Prostate gland (tissue), 2 donors: ENCODE data around the gene TMPRSS11B. TPM values are rescaled to one million over a fixed set of nuclear protein-coding genes. Genes with fewer than 3 reads are reported as not detected.

Source experiments
- DNase-seq: peaks from one replicate; pipeline ENCODE4 v3.0.0-alpha.2; 2019; ENCODE audit warnings: low spot score
- H3K27ac ChIP-seq, 2 donors: fragments of 200-600 bp; sonication (generic); 2 replicates each; pipeline ENCODE4 v1.5.1; 2017 to 2019
- H3K27me3 ChIP-seq: fragments of 200-600 bp; sonication (generic); replicated peaks from 2 replicates; pipeline ENCODE4 v1.5.1; 2019; ENCODE audit not compliant: insufficient read depth
- H3K36me3 ChIP-seq, 2 donors: fragments of 200-600 bp; sonication (generic); 1 replicate in 1 of 2; 2 replicates in 1 of 2; pipeline versions ENCODE4 v1.5.1 to v1.8.1; 2017 to 2019
- H3K4me1 ChIP-seq: fragments of 200-600 bp; sonication (generic); replicated peaks from 2 replicates; pipeline ENCODE4 v1.5.1; 2019
- H3K4me3 ChIP-seq, 2 donors: fragments of 200-600 bp; sonication (generic); 2 replicates each; pipeline ENCODE4 v1.5.1; 2017 to 2019
- H3K9me3 ChIP-seq: fragments of 200-600 bp; sonication (generic); 2 replicates; pipeline ENCODE4 v1.5.1; 2017
- POLR2A ChIP-seq: fragments of 450-650 bp; IDR thresholded peaks from one replicate; pipeline ENCODE4 v1.6.1; 2016; ENCODE audit warnings: antibody characterized with exemption, mild to moderate bottlenecking
- POLR2AphosphoS5 ChIP-seq: sonication (generic); formaldehyde crosslinking; IDR thresholded peaks from one replicate; pipeline ENCODE4 v1.6.1; 2017; ENCODE audit warnings: antibody characterized with exemption
- WGBS: methylation state at CpG from one replicate; pipeline ENCODE4 v1.1.5; 2018; 5-methylcytosine and 5-hydroxymethylcytosine counted together
- intact Hi-C: fragments of 100-400 bp; cut with DNase I; formaldehyde crosslinking; loops from one replicate; pipeline ENCODE4 v1.14.2; 2022
- total RNA-seq, 2 donors: library from RNA; depleted of rRNA; stranded (reverse); fragments of >200 nt; gene quantifications; one replicate each; pipeline ENCODE4 v1.1.0, GENCODE V29; 2016
- TF ChIP-seq, protein P1 (sequence below), 4 experiments: fragments of 200-600 bp in 2 of 4; fragments of 450-650 bp in 2 of 4; sonication (generic) in 2 of 4; IDR thresholded peaks; 1 replicate in 3 of 4; 2 replicates in 1 of 4; pipeline ENCODE4 v1.5.1; 2016 to 2019; ENCODE audit warnings: antibody characterized with exemption in 4 of 4, mild to moderate bottlenecking in 2 of 4, moderate library complexity in 2 of 4

TMPRSS11B gene, protein sequence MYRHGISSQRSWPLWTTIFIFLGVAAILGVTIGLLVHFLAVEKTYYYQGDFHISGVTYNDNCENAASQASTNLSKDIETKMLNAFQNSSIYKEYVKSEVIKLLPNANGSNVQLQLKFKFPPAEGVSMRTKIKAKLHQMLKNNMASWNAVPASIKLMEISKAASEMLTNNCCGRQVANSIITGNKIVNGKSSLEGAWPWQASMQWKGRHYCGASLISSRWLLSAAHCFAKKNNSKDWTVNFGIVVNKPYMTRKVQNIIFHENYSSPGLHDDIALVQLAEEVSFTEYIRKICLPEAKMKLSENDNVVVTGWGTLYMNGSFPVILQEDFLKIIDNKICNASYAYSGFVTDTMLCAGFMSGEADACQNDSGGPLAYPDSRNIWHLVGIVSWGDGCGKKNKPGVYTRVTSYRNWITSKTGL
- not detected for total RNA-seq

DNA sequence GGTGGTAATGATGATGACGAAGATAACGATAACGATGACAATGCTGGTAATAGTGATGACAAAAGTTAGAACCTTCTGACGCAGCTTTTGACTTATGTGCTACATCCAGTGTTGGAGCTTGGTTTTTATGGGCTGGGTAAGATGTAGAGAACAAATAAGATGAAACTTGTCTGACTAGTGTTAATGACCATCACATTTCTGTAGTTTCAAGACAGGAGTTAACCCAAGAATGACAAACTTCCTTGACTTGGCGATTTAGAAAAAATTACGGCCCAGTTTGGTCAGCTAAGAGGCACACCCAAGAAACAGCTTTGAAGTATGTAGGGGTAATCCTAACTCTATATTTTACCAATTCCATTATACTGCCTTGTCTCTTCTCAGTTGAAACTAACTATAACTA lies at the start of gene TMPRSS11B:
TMPRSS11B (minus strand) TSS at position 101 of the 400 bp plus-strand sequence. CDS start 136 bp downstream, outside the sequence.
- TF ChIP-seq, protein P1, sequence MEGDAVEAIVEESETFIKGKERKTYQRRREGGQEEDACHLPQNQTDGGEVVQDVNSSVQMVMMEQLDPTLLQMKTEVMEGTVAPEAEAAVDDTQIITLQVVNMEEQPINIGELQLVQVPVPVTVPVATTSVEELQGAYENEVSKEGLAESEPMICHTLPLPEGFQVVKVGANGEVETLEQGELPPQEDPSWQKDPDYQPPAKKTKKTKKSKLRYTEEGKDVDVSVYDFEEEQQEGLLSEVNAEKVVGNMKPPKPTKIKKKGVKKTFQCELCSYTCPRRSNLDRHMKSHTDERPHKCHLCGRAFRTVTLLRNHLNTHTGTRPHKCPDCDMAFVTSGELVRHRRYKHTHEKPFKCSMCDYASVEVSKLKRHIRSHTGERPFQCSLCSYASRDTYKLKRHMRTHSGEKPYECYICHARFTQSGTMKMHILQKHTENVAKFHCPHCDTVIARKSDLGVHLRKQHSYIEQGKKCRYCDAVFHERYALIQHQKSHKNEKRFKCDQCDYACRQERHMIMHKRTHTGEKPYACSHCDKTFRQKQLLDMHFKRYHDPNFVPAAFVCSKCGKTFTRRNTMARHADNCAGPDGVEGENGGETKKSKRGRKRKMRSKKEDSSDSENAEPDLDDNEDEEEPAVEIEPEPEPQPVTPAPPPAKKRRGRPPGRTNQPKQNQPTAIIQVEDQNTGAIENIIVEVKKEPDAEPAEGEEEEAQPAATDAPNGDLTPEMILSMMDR (IDR thresholded peaks at IDR 0.05), result no peak
- TF ChIP-seq POLR2AphosphoS5 (no peak), POLR2A (no peak)
- Histone ChIP-seq H3K27ac (no peak within 1 kb of the TSS), H3K4me1 (no peaks in the 10 kb centered on the region), H3K27me3 (no peaks in the 10 kb centered on the region), H3K36me3 (no peaks in the 10 kb centered on the region), H3K9me3 (no peaks in the 10 kb centered on the region), H3K4me3 (no peak within 1 kb of the TSS)
- WGBS, result 83% methylated on average over 6 of the region's 6 CpGs
- intact Hi-C loops, result no loop called here
- DNase-seq, result no peak

GRCh38 chr4:68291256-68291655 lies 45.8 kb upstream of the TMPRSS11B start:
- Histone ChIP-seq H3K4me3 (no peak overlapping the region), H3K27ac (no peak overlapping the region), H3K36me3 (no peaks in the 10 kb centered on the region), H3K4me1 (no peaks in the 10 kb centered on the region), H3K27me3 (no peaks in the 10 kb centered on the region), H3K9me3 (no peaks in the 10 kb centered on the region)
- 100% methylated on average over 1 of the region's 1 CpG for WGBS
- intact Hi-C loops, result no loop called here
- no peak for TF ChIP-seq POLR2A
- no peak for TF ChIP-seq POLR2AphosphoS5
- TF ChIP-seq, protein P1 (IDR thresholded peaks at IDR 0.05), result no peak
- DNase-seq, result no peak

DNA sequence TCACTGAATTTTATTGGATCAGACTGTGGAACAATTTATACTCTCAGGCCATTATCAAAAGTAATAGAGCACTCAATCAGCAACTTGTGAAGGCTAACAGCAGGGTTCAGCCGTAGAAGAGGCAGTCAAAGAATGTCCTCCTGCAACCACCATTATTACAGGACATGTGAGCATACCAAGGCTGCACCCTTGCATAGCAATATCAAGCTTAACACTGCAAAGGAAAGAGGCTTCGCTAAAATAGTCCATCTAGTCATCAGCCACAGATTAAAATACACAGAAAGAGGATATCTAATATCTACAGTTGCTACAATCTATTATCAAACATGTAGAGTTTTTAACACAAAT lies 42.9 kb upstream of the TMPRSS11B start:
- Histone ChIP-seq H3K36me3 (no peaks in the 10 kb centered on the region), H3K27me3 (no peaks in the 10 kb centered on the region), H3K9me3 (no peaks in the 10 kb centered on the region), H3K4me1 (no peaks in the 10 kb centered on the region), H3K27ac (no peak overlapping the region), H3K4me3 (no peak overlapping the region)
- DNase-seq, result no peak
- TF ChIP-seq, protein P1 (IDR thresholded peaks at IDR 0.05), result no peak
- WGBS, result 63% methylated on average over 2 of the region's 2 CpGs
- intact Hi-C loops, result no loop called here

DNA sequence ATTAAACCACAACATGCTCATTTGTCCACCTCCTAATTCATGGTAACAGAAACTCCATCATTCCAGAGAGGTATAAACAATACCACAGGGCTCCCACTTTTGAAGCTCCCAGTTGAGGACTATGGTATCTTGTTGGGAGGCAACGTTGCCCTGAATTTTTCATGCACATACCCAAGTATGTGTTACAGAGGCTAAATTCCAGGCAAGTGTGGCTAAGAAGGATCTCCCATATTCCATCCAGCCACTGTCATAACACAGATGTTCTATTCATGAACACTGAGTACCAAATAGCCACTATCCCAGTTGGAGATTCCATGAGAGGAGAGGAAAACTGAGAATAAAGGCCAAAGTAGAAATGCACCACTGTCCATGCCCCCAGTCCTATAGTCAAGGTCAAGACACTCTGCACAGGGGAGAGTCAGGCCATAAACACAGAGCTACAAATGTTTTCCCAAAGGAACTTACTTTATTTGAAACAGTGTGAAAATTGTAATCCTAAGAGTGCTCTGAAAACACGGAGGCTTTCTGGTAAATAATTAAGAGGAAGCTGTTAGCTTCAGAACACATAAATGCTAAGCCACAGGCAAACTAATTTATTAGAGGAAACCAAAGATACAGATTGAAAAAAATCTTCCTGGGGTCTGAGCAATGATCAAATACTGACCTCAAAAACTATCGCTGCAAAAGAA lies 42.4 kb upstream of the TMPRSS11B start:
- TF ChIP-seq, protein P1 (IDR thresholded peaks at IDR 0.05), result no peak
- no peak for TF ChIP-seq POLR2AphosphoS5
- TF ChIP-seq POLR2A, result no peak
- intact Hi-C loops, result no loop called here
- 49% methylated on average over 3 of the region's 3 CpGs for WGBS
- H3K4me3 ChIP-seq, result no peak overlapping the region
- H3K27me3 ChIP-seq, result no peaks in the 10 kb centered on the region
- H3K27ac ChIP-seq, result no peak overlapping the region
- no peaks in the 10 kb centered on the region for H3K4me1 ChIP-seq
- H3K9me3 ChIP-seq, result no peaks in the 10 kb centered on the region
- DNase-seq, result no peak
- H3K36me3 ChIP-seq, result no peaks in the 10 kb centered on the region

DNA sequence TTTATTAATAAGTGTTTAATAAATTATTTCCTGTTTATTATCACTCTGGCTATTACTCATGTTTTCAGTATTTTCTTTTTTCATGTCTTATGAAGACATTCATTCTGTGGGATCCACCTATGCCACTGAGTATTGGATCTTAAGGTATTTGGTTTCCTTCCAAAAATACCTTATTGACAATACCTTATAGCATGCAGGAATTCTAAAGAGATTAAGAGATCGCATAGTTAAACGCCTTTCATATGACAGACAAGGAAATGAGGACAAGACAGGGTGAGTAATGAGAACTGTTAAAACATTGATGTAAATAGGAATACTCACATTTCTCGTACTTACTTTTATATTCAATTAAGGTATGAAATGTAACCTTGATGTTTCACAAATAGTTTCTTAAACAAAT lies 38.2 kb upstream of the TMPRSS11B start:
- no peaks in the 10 kb centered on the region for H3K9me3 ChIP-seq
- TF ChIP-seq, protein P1 (IDR thresholded peaks at IDR 0.05), result no peak
- TF ChIP-seq POLR2AphosphoS5, result no peak
- TF ChIP-seq POLR2A, result no peak
- intact Hi-C loops, result no loop called here
- H3K27me3 ChIP-seq, result no peaks in the 10 kb centered on the region
- 64% methylated on average over 3 of the region's 3 CpGs for WGBS
- H3K4me1 ChIP-seq, result no peaks in the 10 kb centered on the region
- no peak overlapping the region for H3K4me3 ChIP-seq
- no peak for DNase-seq
- H3K36me3 ChIP-seq, result no peaks in the 10 kb centered on the region
- no peak overlapping the region for H3K27ac ChIP-seq
